Activated naive CD8-positive, alpha-beta T cell treated with anti-CD3 and anti-CD28 coated beads for 36 hours (primary cell): ENCODE data around the gene CSF1. TPM values are rescaled to one million over a fixed set of nuclear protein-coding genes. Genes with fewer than 3 reads are reported as not detected.

ENCODE experiments used
- DNase-seq: peaks from one replicate; pipeline ENCODE4 v3.0.0; 2021
- H3K27ac Mint-ChIP-seq: one replicate; pipeline ENCODE4 v1.8.0; 2022; ENCODE audit warnings: mild to moderate bottlenecking, moderate library complexity, mixed read lengths
- H3K27me3 Mint-ChIP-seq: one replicate; pipeline ENCODE4 v1.8.0; 2022; ENCODE audit warnings: mild to moderate bottlenecking, mixed read lengths
- H3K36me3 Mint-ChIP-seq: one replicate; pipeline ENCODE4 v1.8.0; 2021; ENCODE audit warnings: mild to moderate bottlenecking, mixed read lengths
- H3K4me1 Mint-ChIP-seq: one replicate; pipeline ENCODE4 v1.8.0; 2021; ENCODE audit warnings: mixed read lengths
- H3K4me3 Mint-ChIP-seq: one replicate; pipeline ENCODE4 v1.8.0; 2022; ENCODE audit warnings: mild to moderate bottlenecking, moderate library complexity, mixed read lengths
- H3K9me3 Mint-ChIP-seq: one replicate; pipeline ENCODE4 v1.8.0; 2022; ENCODE audit warnings: mixed read lengths
- total RNA-seq, 2 experiments: library from RNA; stranded (reverse); gene quantifications; one replicate each; pipeline ENCODE4 v1.2.3, GENCODE V29; 2021

Gene CSF1
- total RNA-seq, 2 experiments from 2014 or later, result 21.2 to 24.9 TPM

DNA sequence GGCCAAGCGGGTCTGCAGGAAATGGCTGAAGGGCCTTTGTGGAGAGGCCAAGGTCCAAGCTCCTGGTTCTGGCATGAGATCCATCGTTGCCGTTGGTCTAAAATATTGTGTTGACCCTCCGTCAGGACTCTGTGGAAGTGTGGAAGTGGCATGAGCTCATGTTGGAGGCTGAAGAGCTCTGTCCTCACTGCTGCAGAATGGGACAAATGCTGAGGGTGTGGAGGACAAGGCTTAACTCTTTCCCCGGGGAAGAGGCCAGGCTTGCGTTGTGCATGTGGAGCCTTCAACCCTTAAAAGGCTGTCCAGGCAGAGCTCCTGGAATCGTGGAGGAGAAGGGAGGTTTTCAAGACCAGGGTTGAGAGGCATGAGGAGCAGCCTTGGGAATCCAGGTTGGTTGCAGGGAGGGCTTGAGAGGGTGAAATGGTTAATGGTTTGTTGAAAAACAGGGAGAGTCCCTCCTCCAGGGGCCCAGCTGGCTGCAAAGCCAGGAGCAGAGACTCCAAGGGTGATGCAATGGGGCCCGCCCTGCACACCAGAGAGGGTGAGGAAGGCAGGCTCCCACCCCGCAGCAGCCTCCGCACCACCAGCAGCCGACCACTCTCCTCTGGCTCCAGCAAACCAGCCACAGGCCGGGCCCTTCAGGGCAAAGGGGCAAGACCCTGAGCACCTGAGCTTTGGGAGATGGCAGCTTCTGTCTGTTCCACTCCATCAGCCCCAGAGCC, 67.2 kb downstream of the CSF1 start:
- no peak overlapping the region for H3K4me3 Mint-ChIP-seq
- no peak overlapping the region for H3K27ac Mint-ChIP-seq
- no peaks in the 10 kb centered on the region for H3K4me1 Mint-ChIP-seq
- no peaks in the 10 kb centered on the region for H3K36me3 Mint-ChIP-seq
- no peak for DNase-seq
- H3K9me3 Mint-ChIP-seq, result no peaks in the 10 kb centered on the region
- H3K27me3 Mint-ChIP-seq, result peaks cover 4% of the 10 kb centered on the region

DNA sequence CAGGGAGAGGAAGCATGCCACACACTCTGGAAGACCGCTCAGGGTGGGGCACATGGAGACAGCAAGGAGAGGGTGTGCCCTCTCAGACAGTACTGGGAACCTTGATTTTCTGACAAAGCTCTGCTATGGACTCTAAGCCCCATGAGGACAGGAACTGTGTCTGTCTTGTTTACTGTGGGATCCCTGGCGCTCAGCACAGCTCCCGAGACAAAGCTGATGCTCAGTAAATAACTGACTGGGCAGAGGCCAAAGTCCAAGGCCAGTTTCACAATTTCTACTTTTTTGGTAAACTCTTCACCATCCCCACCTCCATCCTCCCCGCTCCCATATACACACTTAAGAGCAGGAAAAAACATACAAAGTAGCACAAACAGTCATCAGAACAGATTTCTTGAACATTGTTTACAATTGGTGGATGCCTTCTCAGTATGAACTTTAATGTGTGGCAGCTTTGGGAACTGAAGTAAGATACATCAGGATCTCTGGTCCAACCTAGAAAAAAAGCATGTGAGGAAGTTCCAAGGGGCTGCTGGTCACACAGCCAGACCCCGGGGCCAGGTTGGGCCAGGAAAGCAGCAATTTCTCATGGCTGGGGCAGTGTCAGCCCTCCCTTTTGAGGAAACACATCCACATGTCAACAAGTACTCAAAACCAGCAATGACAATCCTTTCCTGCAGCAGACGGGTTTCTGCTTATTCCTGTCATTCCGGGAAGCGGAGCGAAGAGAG, 68.3 kb downstream of the CSF1 start:
- no peaks in the 10 kb centered on the region for H3K9me3 Mint-ChIP-seq
- H3K4me1 Mint-ChIP-seq, result no peaks in the 10 kb centered on the region
- H3K27me3 Mint-ChIP-seq, result peaks cover 4% of the 10 kb centered on the region
- no peak overlapping the region for H3K27ac Mint-ChIP-seq
- no peaks in the 10 kb centered on the region for H3K36me3 Mint-ChIP-seq
- no peak overlapping the region for H3K4me3 Mint-ChIP-seq
- DNase-seq, result no peak

- Mint-ChIP-seq H3K27ac (no peak overlapping the region), H3K36me3 (peaks cover under 1% of the 10 kb centered on the region), H3K9me3 (no peaks in the 10 kb centered on the region), H3K4me3 (no peak overlapping the region), H3K27me3 (peaks cover 4% of the 10 kb centered on the region), H3K4me1 (no peaks in the 10 kb centered on the region)
- DNase-seq, result no peak
Observed at GRCh38 chr1:109979489-109980091, 68.9 kb downstream of the CSF1 start.

Other genes with a start within 250 kb of the CSF1 start
- gene GSTM2, start 242.8 kb upstream of the CSF1 start, total RNA-seq, result 1 to 10 TPM; 7.4 to 8.5 TPM
- not detected for gene GSTM1, start 223.0 kb upstream of the CSF1 start, total RNA-seq
- under 1 TPM in 1 of 2 experiments, not detected in 1; 0.06 TPM for gene GSTM5, start 198.6 kb upstream of the CSF1 start, total RNA-seq
- gene GSTM3, start 169.8 kb upstream of the CSF1 start, total RNA-seq, result 10 to 100 TPM; 21.4 to 25.4 TPM
- gene EPS8L3, start 146.9 kb upstream of the CSF1 start, total RNA-seq, result not detected
- gene AHCYL1, start 73.9 kb downstream of the CSF1 start, total RNA-seq, result 10 to 100 TPM; 67.9 to 68.6 TPM
- 10 to 100 TPM; 29.9 to 31.8 TPM for gene STRIP1, start 123.8 kb downstream of the CSF1 start, total RNA-seq
- gene ALX3, start 159.8 kb downstream of the CSF1 start, total RNA-seq, result not detected
- gene UBL4B, start 201.6 kb downstream of the CSF1 start, total RNA-seq, result not detected
- gene SLC6A17, start 239.6 kb downstream of the CSF1 start, total RNA-seq, result under 1 TPM; 0.04 to 0.10 TPM